ENCODE results near the gene IRX2. TPM values are rescaled to one million over a fixed set of nuclear protein-coding genes. Genes with fewer than 3 reads are reported as not detected.

The IRX2 gene
- total and polyA plus RNA-seq, 8 donors: 7.0 to 143 (median 8.6) TPM; not detected in 1

GRCh38 chr5:2714805-2715204 lies 36.7 kb downstream of the IRX2 start:
- TF ChIP-seq EP300 (IDR thresholded peaks at IDR 0.05) (no peak), POLR2AphosphoS5 (IDR thresholded peaks at IDR 0.05) (no peak), CTCF (IDR thresholded peaks at IDR 0.05) (no peak), POLR2A (IDR thresholded peaks at IDR 0.05) (no peak)
- Histone ChIP-seq H3K27ac (no peak overlapping the region), H3K4me3 (no peak overlapping the region), H3K36me3 (no peaks in the 10 kb centered on the region), H3K9me3 (no peaks in the 10 kb centered on the region), H3K4me1 (no peaks in the 10 kb centered on the region), H3K27me3 (peaks cover 0 to 13% (median 0%) of the 10 kb centered on the region in 3 donors)
- intact Hi-C loops (cut with DNase I; ENCODE audit: low total_unique reads): no loop called here
- WGBS, 5 donors: 86 to 96% (median 93%) methylated on average over 5 to 6 of the region's 6 CpGs
- no peak for DNase-seq

GRCh38 chr5:2714026-2714425 lies 37.5 kb downstream of the IRX2 start:
- WGBS, 5 donors: 90 to 96% (median 91%) methylated on average over 6 of the region's 6 CpGs
- no peak for DNase-seq

GRCh38 chr5:2711446-2712425 lies 39.7 kb downstream of the IRX2 start:
- Histone ChIP-seq H3K4me3 (no peak overlapping the region), H3K27ac (no peak overlapping the region), H3K9me3 (no peaks in the 10 kb centered on the region), H3K27me3 (peaks cover 0 to 13% (median 0%) of the 10 kb centered on the region in 3 donors), H3K4me1 (no peaks in the 10 kb centered on the region), H3K36me3 (no peaks in the 10 kb centered on the region)
- intact Hi-C loops (cut with DNase I; ENCODE audit: low total_unique reads): no loop called here
- WGBS, 5 donors: 78 to 82% (median 78%) methylated on average over 24 of the region's 24 CpGs
- TF ChIP-seq EP300 (IDR thresholded peaks at IDR 0.05) (no peak), POLR2AphosphoS5 (IDR thresholded peaks at IDR 0.05) (no peak), CTCF (IDR thresholded peaks at IDR 0.05) (no peak), POLR2A (IDR thresholded peaks at IDR 0.05) (no peak)
- DNase-seq: no peak

More at GRCh38 chr5:2714026-2714425, 37.5 kb downstream of the IRX2 start:
- Histone ChIP-seq H3K4me3 (no peak overlapping the region), H3K27ac (no peak overlapping the region), H3K9me3 (no peaks in the 10 kb centered on the region), H3K4me1 (no peaks in the 10 kb centered on the region), H3K36me3 (no peaks in the 10 kb centered on the region), H3K27me3 (peaks cover 0 to 13% (median 0%) of the 10 kb centered on the region in 3 donors)
- TF ChIP-seq POLR2AphosphoS5 (IDR thresholded peaks at IDR 0.05) (no peak), CTCF (IDR thresholded peaks at IDR 0.05) (no peak), EP300 (IDR thresholded peaks at IDR 0.05) (no peak), POLR2A (IDR thresholded peaks at IDR 0.05) (no peak)
- intact Hi-C loops (cut with DNase I; ENCODE audit: low total_unique reads): no loop called here

- intact Hi-C loops (cut with DNase I; ENCODE audit: low total_unique reads): no loop called here
- Histone ChIP-seq H3K4me3 (no peak overlapping the region), H3K27me3 (peaks cover 0 to 13% (median 0%) of the 10 kb centered on the region in 3 donors), H3K36me3 (no peaks in the 10 kb centered on the region), H3K4me1 (no peaks in the 10 kb centered on the region), H3K27ac (no peak overlapping the region), H3K9me3 (no peaks in the 10 kb centered on the region)
- TF ChIP-seq POLR2A (IDR thresholded peaks at IDR 0.05) (no peak), CTCF (IDR thresholded peaks at IDR 0.05) (peak in 4 of 7 experiments; percentile 9 to 39 (median 31)), POLR2AphosphoS5 (IDR thresholded peaks at IDR 0.05) (no peak)
- 32 to 45% (median 35%) methylated on average over 3 of the region's 3 CpGs for WGBS, 5 donors
- DNase-seq: no peak
Measured at GRCh38 chr5:2710910-2711309, 40.6 kb downstream of the IRX2 start.

Measured in stomach (tissue), 9 donors.